Stimulated activated CD8-positive, alpha-beta memory T cell treated with anti-CD3 and anti-CD28 coated beads, Interleukin-4, amount 100 ng/mL, for 24 hours (primary cell): ENCODE data around the gene OR2V2.

ENCODE experiments used
- DNase-seq: peaks from one replicate; pipeline ENCODE4 v3.0.0-alpha.2; 2020; ENCODE audit warnings: low read depth

The OR2V2 gene

GRCh38 chr5:181190711-181191525 lies 43.5 kb downstream of the OR2V2 start:
- DNase-seq = no peak

GRCh38 chr5:181191526-181192336 lies 44.3 kb downstream of the OR2V2 start:
- peak; percentile 91 for DNase-seq

- DNase-seq = no peak
These were observed 45.1 kb downstream of the OR2V2 start for GRCh38 chr5:181192337-181193046.

- no peak for DNase-seq
These were observed 46.3 kb downstream of the OR2V2 start for GRCh38 chr5:181193656-181194055.

GRCh38 chr5:181194489-181195248 lies 47.3 kb downstream of the OR2V2 start:
- DNase-seq = no peak

- no peak for DNase-seq
These were observed 47.9 kb downstream of the OR2V2 start for GRCh38 chr5:181195249-181195761.

GRCh38 chr5:181197326-181197951 lies 50.1 kb downstream of the OR2V2 start:
- no peak for DNase-seq

GRCh38 chr5:181198106-181198685 lies 50.8 kb downstream of the OR2V2 start:
- DNase-seq = no peak

GRCh38 chr5:181198905-181199519 lies 51.6 kb downstream of the OR2V2 start:
- no peak for DNase-seq

GRCh38 chr5:181199881-181200638 lies 52.7 kb downstream of the OR2V2 start:
- DNase-seq = no peak

- DNase-seq = no peak
These were observed 53.4 kb downstream of the OR2V2 start for GRCh38 chr5:181200816-181201215.

- DNase-seq = no peak
These were observed 55.8 kb downstream of the OR2V2 start for GRCh38 chr5:181203093-181203711.

- DNase-seq = no peak
These were observed 56.4 kb downstream of the OR2V2 start for GRCh38 chr5:181203777-181204112.

- DNase-seq = no peak
These were observed 56.9 kb downstream of the OR2V2 start for GRCh38 chr5:181204113-181204825.

GRCh38 chr5:181204826-181205760 lies 57.7 kb downstream of the OR2V2 start, which contains the start of gene TRIM7:
TRIM7 (minus strand) TSS chr5:181205196; CDS start chr5:181205110, 86 bp downstream.
- no peak for DNase-seq

- no peak for DNase-seq
These were observed 58.6 kb downstream of the OR2V2 start for GRCh38 chr5:181205761-181206649.
